Breast epithelium (tissue), 4 donors: ENCODE measurements around the gene PITPNM3. TPM values are rescaled to one million over a fixed set of nuclear protein-coding genes. Genes with fewer than 3 reads are reported as not detected.

Source experiments
- DNase-seq, 2 donors: peaks; one replicate each; pipeline ENCODE4 v3.0.0-alpha.2; 2019; ENCODE audit warnings: low spot score in 2 of 2
- H3K27ac ChIP-seq, 2 donors: fragments of 200-600 bp; sonication (generic) in 1 of 2; one replicate each; pipeline ENCODE4 v1.5.1; 2016 to 2019; ENCODE audit warnings: mild to moderate bottlenecking in 1 of 2
- H3K27me3 ChIP-seq, 2 donors: fragments of 200-600 bp; sonication (generic) in 1 of 2; one replicate each; pipeline versions ENCODE4 v1.5.1 to v1.6.0; 2017 to 2019; ENCODE audit warnings: control low read depth in 1 of 2, mild to moderate bottlenecking in 1 of 2
- H3K36me3 ChIP-seq: fragments of 200-600 bp; one replicate; pipeline ENCODE4 v1.5.1; 2019
- H3K4me1 ChIP-seq, 2 donors: fragments of 200-600 bp; sonication (generic); one replicate each; pipeline ENCODE4 v1.5.1; 2016 to 2019; ENCODE audit warnings: control low read depth in 1 of 2
- H3K4me3 ChIP-seq, 3 donors: fragments of 200-600 bp; sonication (generic); 1 replicate in 2 of 3; 2 replicates in 1 of 3; pipeline ENCODE4 v1.5.1; 2016 to 2019; ENCODE audit warnings: mild to moderate bottlenecking in 3 of 3, moderate library complexity in 2 of 3
- H3K9me3 ChIP-seq, 2 donors: fragments of 200-600 bp; sonication (generic) in 1 of 2; one replicate each; pipeline ENCODE4 v1.5.1; 2016 to 2019; ENCODE audit warnings: control low read depth in 1 of 2
- POLR2A ChIP-seq: fragments of 450-650 bp; IDR thresholded peaks from one replicate; pipeline ENCODE4 v1.6.1; 2016; ENCODE audit warnings: antibody characterized with exemption, mild to moderate bottlenecking, moderate library complexity
- POLR2AphosphoS5 ChIP-seq, 3 donors: sonication (generic); formaldehyde crosslinking; IDR thresholded peaks; one replicate each; pipeline ENCODE4 v1.6.1; 2017; ENCODE audit warnings: antibody characterized with exemption in 3 of 3
- intact Hi-C: fragments of 100-400 bp; cut with DNase I; formaldehyde crosslinking; loops from one replicate; pipeline ENCODE4 v1.15.1; 2023; ENCODE audit warnings: low total_unique reads
- total RNA-seq, 3 donors: library from RNA; depleted of rRNA; stranded (reverse); fragments of >200 nt; gene quantifications; one replicate each; pipeline ENCODE4 v1.1.0, GENCODE V29; 2016
- TF ChIP-seq, protein P1 (sequence below), 3 donors: fragments of 450-650 bp; IDR thresholded peaks; one replicate each; pipeline ENCODE4 v1.5.1; 2016 to 2017; ENCODE audit warnings: antibody characterized with exemption in 3 of 3, mild to moderate bottlenecking in 3 of 3, moderate library complexity in 3 of 3

Gene PITPNM3
- total RNA-seq, 3 donors from 2014 or later = 1.6 to 1.8 (median 1.6) TPM

DNA sequence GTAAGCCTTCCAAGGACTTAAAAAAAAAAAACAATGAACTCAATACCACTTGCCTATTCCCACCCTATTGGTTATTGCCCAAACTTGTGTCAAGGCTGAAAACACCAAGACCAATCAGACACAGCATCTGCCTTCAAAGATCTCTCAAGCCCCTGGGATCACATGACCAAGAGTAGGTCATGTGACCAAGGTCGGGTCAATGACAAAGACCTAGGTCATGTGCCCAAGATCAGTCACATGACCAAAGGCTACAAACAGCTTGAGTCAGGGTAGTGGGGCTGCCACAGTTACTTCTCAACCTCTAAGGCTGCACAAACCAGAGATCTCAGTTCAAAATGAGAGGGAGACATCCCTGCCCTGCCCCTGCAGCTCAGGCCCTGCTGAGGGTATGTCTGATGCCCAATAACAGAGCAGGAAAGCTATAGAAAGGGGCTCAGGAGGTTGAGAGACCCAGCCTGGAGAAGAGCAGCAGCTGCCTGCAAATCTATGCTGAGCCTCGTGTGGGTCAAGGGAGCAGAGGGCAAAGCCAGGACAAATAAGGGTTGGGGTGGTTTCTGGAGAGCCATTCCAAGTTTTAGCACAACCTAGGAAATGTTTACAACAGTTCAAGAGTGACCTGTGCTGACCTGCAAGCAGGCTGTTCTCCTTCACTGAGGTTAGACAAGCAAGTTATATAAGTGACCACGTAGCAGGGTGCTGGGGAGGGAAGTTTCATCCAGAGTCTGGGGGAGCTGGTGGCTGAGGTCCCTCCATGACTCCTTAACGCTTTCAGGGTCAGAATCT lies 63.3 kb downstream of the PITPNM3 start:
- no peak for TF ChIP-seq POLR2AphosphoS5 (IDR thresholded peaks at IDR 0.05)
- TF ChIP-seq, protein P1, sequence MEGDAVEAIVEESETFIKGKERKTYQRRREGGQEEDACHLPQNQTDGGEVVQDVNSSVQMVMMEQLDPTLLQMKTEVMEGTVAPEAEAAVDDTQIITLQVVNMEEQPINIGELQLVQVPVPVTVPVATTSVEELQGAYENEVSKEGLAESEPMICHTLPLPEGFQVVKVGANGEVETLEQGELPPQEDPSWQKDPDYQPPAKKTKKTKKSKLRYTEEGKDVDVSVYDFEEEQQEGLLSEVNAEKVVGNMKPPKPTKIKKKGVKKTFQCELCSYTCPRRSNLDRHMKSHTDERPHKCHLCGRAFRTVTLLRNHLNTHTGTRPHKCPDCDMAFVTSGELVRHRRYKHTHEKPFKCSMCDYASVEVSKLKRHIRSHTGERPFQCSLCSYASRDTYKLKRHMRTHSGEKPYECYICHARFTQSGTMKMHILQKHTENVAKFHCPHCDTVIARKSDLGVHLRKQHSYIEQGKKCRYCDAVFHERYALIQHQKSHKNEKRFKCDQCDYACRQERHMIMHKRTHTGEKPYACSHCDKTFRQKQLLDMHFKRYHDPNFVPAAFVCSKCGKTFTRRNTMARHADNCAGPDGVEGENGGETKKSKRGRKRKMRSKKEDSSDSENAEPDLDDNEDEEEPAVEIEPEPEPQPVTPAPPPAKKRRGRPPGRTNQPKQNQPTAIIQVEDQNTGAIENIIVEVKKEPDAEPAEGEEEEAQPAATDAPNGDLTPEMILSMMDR (IDR thresholded peaks at IDR 0.05) = no peak
- TF ChIP-seq POLR2A = no peak
- H3K4me1 ChIP-seq = no peaks in the 10 kb centered on the region
- H3K27me3 ChIP-seq = no peaks in the 10 kb centered on the region
- intact Hi-C loops = no loop called here
- DNase-seq = no peak
- no peak overlapping the region for H3K4me3 ChIP-seq
- no peaks in the 10 kb centered on the region for H3K9me3 ChIP-seq
- no peak overlapping the region for H3K27ac ChIP-seq
- H3K36me3 ChIP-seq = no peaks in the 10 kb centered on the region

DNA sequence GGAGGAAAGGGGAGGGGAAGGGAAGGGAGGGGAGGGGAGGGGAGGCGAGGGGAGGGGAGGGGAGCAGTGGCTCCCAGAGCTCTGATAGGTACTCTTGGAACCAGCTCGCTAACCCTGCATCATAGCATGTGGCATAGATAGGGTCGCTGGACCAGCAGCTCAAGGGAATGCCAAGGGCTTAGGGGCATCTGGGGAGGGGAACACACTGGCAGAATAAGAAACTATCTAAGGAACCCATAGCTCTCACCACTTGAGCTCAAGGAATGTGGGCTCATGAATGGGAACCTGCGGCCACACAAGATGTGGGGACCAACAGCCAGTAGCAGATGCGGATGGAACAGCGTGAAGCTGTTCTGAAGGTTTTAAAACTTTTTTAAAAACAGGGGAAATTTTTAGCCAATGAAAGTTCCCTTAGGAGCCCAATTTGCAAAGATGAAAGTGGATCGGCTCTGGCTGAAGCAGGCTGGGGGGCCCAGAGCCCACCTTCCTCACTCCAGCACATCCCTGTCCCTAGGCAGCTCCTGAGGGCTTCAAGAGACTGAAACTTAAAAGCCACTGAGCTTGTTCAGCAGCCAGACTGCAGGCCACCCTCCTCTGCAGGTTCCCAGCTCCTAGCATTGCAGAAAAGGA lies 65.2 kb downstream of the PITPNM3 start:
- DNase-seq = no peak

DNA sequence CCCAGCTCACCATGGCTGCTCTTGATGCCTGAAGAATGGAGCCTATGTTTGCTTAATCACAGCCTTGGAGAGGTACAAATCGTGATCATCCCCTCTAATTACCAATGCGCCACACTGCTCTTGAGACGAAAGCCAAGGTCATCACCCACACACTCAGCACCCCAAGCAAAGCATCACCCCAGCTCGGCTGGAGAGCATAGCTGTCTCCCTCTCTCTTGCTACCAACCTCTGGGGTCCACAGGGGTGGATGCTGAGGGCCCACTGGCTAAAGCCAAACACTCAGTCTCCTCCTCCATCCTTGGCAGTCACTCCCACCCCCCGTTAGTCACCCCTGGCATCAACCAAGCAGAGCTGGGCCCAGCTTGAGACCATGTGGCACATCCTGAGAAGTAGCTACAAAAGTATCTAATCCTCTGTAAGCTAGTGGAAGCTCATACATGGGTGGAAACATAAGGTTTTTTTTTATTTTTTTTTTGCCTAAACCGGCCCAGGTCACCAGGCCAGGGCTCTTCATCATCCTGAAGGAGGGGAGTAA lies 67.3 kb downstream of the PITPNM3 start:
- TF ChIP-seq, protein P1 (IDR thresholded peaks at IDR 0.05) = no peak
- no peak for DNase-seq
- Histone ChIP-seq H3K36me3 (no peaks in the 10 kb centered on the region), H3K9me3 (no peaks in the 10 kb centered on the region), H3K27ac (no peak overlapping the region), H3K4me1 (no peaks in the 10 kb centered on the region), H3K4me3 (no peak overlapping the region), H3K27me3 (no peaks in the 10 kb centered on the region)
- intact Hi-C loops = loop anchor here (5.0 kb wide), 1 partner anchor 582 kb away; no protein-coding TSS in a partner anchor

More for the DNA sequence above, 65.2 kb downstream of the PITPNM3 start:
- Histone ChIP-seq H3K4me3 (no peak overlapping the region), H3K36me3 (no peaks in the 10 kb centered on the region), H3K27me3 (no peaks in the 10 kb centered on the region), H3K4me1 (no peaks in the 10 kb centered on the region), H3K27ac (no peak overlapping the region), H3K9me3 (no peaks in the 10 kb centered on the region)
- no peak for TF ChIP-seq POLR2A
- TF ChIP-seq POLR2AphosphoS5 (IDR thresholded peaks at IDR 0.05) = no peak
- TF ChIP-seq, protein P1 (IDR thresholded peaks at IDR 0.05) = no peak
- intact Hi-C loops = no loop called here

DNA sequence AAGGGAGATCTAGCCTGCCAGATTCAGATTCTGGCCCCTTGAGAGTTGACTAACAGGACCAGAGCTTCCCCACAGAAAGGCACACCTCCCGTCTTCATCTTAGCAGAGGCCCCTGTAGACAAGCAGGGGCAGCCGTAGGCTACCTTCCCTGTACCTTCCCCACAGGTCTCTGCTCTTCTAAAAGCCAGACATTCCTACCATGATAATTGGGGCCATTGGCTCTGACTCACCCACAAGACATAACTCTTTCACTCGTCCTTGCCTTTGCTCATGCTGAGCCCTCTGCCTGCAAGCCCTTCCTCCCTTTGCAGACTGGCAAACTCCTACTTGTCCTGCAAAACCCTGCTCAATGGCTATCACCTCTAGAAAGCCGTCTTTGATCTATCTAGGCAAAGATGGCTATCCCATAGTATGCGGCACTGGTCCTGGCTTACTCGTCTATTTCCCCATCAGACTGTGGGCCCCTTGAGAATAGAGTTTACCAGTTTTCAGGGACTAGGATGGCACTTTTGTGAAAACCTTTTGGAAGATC lies 68.3 kb downstream of the PITPNM3 start:
- H3K9me3 ChIP-seq = no peaks in the 10 kb centered on the region
- no peaks in the 10 kb centered on the region for H3K4me1 ChIP-seq
- intact Hi-C loops = loop anchor here (5.0 kb wide), 1 partner anchor 581 kb away; no protein-coding TSS in a partner anchor
- H3K27me3 ChIP-seq = no peaks in the 10 kb centered on the region
- no peak overlapping the region for H3K27ac ChIP-seq
- no peak for DNase-seq
- H3K36me3 ChIP-seq = no peaks in the 10 kb centered on the region
- H3K4me3 ChIP-seq = no peak overlapping the region
- TF ChIP-seq, protein P1 (IDR thresholded peaks at IDR 0.05) = no peak
- no peak for TF ChIP-seq POLR2A
